Liver (tissue), 9 donors: ENCODE results near the gene CCDC102A. TPM values are rescaled to one million over a fixed set of nuclear protein-coding genes. Genes with fewer than 3 reads are reported as not detected.

Experiments
- DNase-seq: peaks from one replicate; pipeline ENCODE4 v3.0.0-alpha.2; 2017; ENCODE audit warnings: low spot score
- H3K27ac ChIP-seq, 2 donors: one replicate each; pipeline ENCODE4 v1.7.0; 2013; ENCODE audit warnings: inconsistent platforms in 2 of 2, low read length in 2 of 2, control low read depth in 1 of 2, low read depth in 1 of 2, mild to moderate bottlenecking in 1 of 2
- H3K27me3 ChIP-seq, 4 donors: one replicate each; pipeline versions ENCODE4 v1.6.1 to v1.7.0; 2013; ENCODE audit warnings: low read length in 3 of 4, inconsistent platforms in 1 of 4, mild to moderate bottlenecking in 1 of 4, moderate library complexity in 1 of 4; ENCODE audit not compliant: control insufficient read depth in 4 of 4, insufficient read depth in 4 of 4
- H3K36me3 ChIP-seq, 4 donors: one replicate each; pipeline versions ENCODE4 v1.6.1 to v1.7.0; 2013; ENCODE audit warnings: low read length in 3 of 4, mild to moderate bottlenecking in 3 of 4, low read depth in 1 of 4, moderate library complexity in 1 of 4; ENCODE audit not compliant: control insufficient read depth in 4 of 4, insufficient read depth in 3 of 4
- H3K4me1 ChIP-seq, 4 donors: one replicate each; pipeline versions ENCODE4 v1.6.1 to v1.7.0; 2013; ENCODE audit warnings: low read length in 3 of 4, mild to moderate bottlenecking in 3 of 4, moderate library complexity in 1 of 4; ENCODE audit not compliant: control insufficient read depth in 4 of 4, insufficient read depth in 4 of 4
- H3K4me3 ChIP-seq, 3 donors: one replicate each; pipeline versions ENCODE4 v1.6.1 to v1.7.0; 2013; ENCODE audit warnings: low read length in 3 of 3, control low read depth in 1 of 3, low read depth in 1 of 3, mild to moderate bottlenecking in 1 of 3
- H3K9ac ChIP-seq, 2 donors: one replicate each; pipeline ENCODE4 v1.7.0; 2013; ENCODE audit warnings: low read length in 2 of 2, mild to moderate bottlenecking in 2 of 2, moderate library complexity in 2 of 2, control low read depth in 1 of 2, low read depth in 1 of 2
- H3K9me3 ChIP-seq, 4 donors: one replicate each; pipeline versions ENCODE4 v1.6.1 to v1.7.0; 2013; ENCODE audit warnings: low read length in 3 of 4; ENCODE audit not compliant: control insufficient read depth in 4 of 4
- ATF3 ChIP-seq: IDR thresholded peaks from 2 replicates; pipeline ENCODE4 v1.6.1; 2016; ENCODE audit warnings: antibody characterized with exemption
- EGR1 ChIP-seq, 2 donors: IDR thresholded peaks; 2 replicates each; pipeline ENCODE4 v1.6.1; 2016 to 2018; ENCODE audit warnings: antibody characterized with exemption in 2 of 2, low read depth in 2 of 2
- FOXA1 ChIP-seq: IDR thresholded peaks from 2 replicates; pipeline ENCODE4 v1.6.1; 2016; ENCODE audit warnings: antibody characterized with exemption
- FOXA2 ChIP-seq: IDR thresholded peaks from 2 replicates; pipeline ENCODE4 v1.6.1; 2016; ENCODE audit warnings: antibody characterized with exemption
- GABPA ChIP-seq, 2 donors: IDR thresholded peaks in 1 of 2; conservative IDR thresholded peaks in 1 of 2; 2 replicates each; pipeline ENCODE4 v1.6.1; 2016; ENCODE audit warnings: antibody characterized with exemption in 2 of 2, mild to moderate bottlenecking in 1 of 2, moderate library complexity in 1 of 2
- HNF4A ChIP-seq, 2 donors: conservative IDR thresholded peaks; 2 replicates each; pipeline ENCODE4 v1.6.1; 2016; ENCODE audit warnings: antibody characterized with exemption in 2 of 2, mild to moderate bottlenecking in 2 of 2
- HNF4G ChIP-seq: IDR thresholded peaks from 2 replicates; pipeline ENCODE4 v1.6.1; 2016; ENCODE audit warnings: antibody characterized with exemption
- JUND ChIP-seq, 2 donors: IDR thresholded peaks; 2 replicates each; pipeline ENCODE4 v1.6.1; 2016; ENCODE audit warnings: antibody characterized with exemption in 2 of 2
- NR2F2 ChIP-seq: IDR thresholded peaks from 2 replicates; pipeline ENCODE4 v1.6.1; 2016; ENCODE audit warnings: antibody characterized with exemption
- REST ChIP-seq: IDR thresholded peaks from 2 replicates; pipeline ENCODE4 v1.6.1; 2016; ENCODE audit warnings: antibody characterized with exemption, mild to moderate bottlenecking
- RXRA ChIP-seq, 2 donors: IDR thresholded peaks; 2 replicates each; pipeline ENCODE4 v1.6.1; 2017 to 2018; ENCODE audit warnings: antibody characterized with exemption in 2 of 2, mild to moderate bottlenecking in 1 of 2
- SP1 ChIP-seq: IDR thresholded peaks from 2 replicates; pipeline ENCODE4 v1.6.1; 2018; ENCODE audit warnings: antibody characterized with exemption, mild to moderate bottlenecking
- TAF1 ChIP-seq: conservative IDR thresholded peaks from 2 replicates; pipeline ENCODE4 v1.6.1; 2016; ENCODE audit warnings: antibody characterized with exemption, mild to moderate bottlenecking
- YY1 ChIP-seq: IDR thresholded peaks from 2 replicates; pipeline ENCODE4 v1.6.1; 2016; ENCODE audit warnings: antibody characterized with exemption, mild to moderate bottlenecking
- WGBS: extraction: QIAGEN DNeasy Blood & Tissue Kit; methylation state at CpG from one replicate; pipeline ENCODE4 v1.1.7; 2013; 5-methylcytosine and 5-hydroxymethylcytosine counted together
- polyA plus RNA-seq, 2 donors: library from polyadenylated mRNA; stranded (reverse) in 1 of 2; unstranded in 1 of 2; fragments of 200-250 nt in 1 of 2; fragments of >200 nt in 1 of 2; fragmentation: Nextera tagmentation in 1 of 2; extraction: Ambion mirVana in 1 of 2; gene quantifications; one replicate each; pipeline versions ENCODE4 v1.2.1 to v1.2.3, GENCODE V29; 2013 to 2015
- total RNA-seq, 2 donors: library from RNA; depleted of rRNA; stranded (reverse); fragments of >200 nt; gene quantifications; one replicate each; pipeline ENCODE4 v1.2.3, GENCODE V29; 2014
- TF ChIP-seq, protein P1 (sequence below): fragments of 150-350 bp; IDR thresholded peaks from 2 replicates; pipeline ENCODE4 v1.5.1; 2017; ENCODE audit warnings: improper control_type of control experiment, low read depth, low read length; ENCODE audit not compliant: missing input control
- TF ChIP-seq, protein P2 (sequence below): IDR thresholded peaks from 2 replicates; pipeline ENCODE4 v1.6.1; 2016; ENCODE audit warnings: antibody characterized with exemption
- donor health status: healthy.
- donor health status: healthy.
- donor health status: healthy.
- donor health status: healthy.
- donor health status: healthy.

Gene CCDC102A
- total and polyA plus RNA-seq, 4 donors = 0.36 to 2.6 (median 1.7) TPM

- no peak for TF ChIP-seq REST
- TF ChIP-seq GABPA (IDR thresholded peaks at IDR 0.05 in 1 of 2, conservative IDR thresholded peaks at IDR 0.05 in 1 of 2) = no peak
- no peak for TF ChIP-seq FOXA2
- no peak for TF ChIP-seq TAF1
- TF ChIP-seq FOXA1 = no peak
- no peak for TF ChIP-seq ATF3
- TF ChIP-seq, protein P1, sequence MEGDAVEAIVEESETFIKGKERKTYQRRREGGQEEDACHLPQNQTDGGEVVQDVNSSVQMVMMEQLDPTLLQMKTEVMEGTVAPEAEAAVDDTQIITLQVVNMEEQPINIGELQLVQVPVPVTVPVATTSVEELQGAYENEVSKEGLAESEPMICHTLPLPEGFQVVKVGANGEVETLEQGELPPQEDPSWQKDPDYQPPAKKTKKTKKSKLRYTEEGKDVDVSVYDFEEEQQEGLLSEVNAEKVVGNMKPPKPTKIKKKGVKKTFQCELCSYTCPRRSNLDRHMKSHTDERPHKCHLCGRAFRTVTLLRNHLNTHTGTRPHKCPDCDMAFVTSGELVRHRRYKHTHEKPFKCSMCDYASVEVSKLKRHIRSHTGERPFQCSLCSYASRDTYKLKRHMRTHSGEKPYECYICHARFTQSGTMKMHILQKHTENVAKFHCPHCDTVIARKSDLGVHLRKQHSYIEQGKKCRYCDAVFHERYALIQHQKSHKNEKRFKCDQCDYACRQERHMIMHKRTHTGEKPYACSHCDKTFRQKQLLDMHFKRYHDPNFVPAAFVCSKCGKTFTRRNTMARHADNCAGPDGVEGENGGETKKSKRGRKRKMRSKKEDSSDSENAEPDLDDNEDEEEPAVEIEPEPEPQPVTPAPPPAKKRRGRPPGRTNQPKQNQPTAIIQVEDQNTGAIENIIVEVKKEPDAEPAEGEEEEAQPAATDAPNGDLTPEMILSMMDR = no peak
- TF ChIP-seq HNF4A (conservative IDR thresholded peaks at IDR 0.05) = no peak
- TF ChIP-seq HNF4G = no peak
- no peak for TF ChIP-seq RXRA (IDR thresholded peaks at IDR 0.05)
- no peak for TF ChIP-seq JUND (IDR thresholded peaks at IDR 0.05)
- TF ChIP-seq SP1 = no peak
- TF ChIP-seq NR2F2 = no peak
- Histone ChIP-seq H3K9ac (peak overlapping the region; percentile 50 to 67), H3K4me1 (peaks cover 9 to 27% (median 18%) of the 10 kb centered on the region in 4 donors), H3K27me3 (no peaks in the 10 kb centered on the region), H3K36me3 (no peaks in the 10 kb centered on the region), H3K27ac (peak overlapping the region; percentile 64 to 68), H3K4me3 (peak overlapping the region; percentile 78 to 98 (median 82)), H3K9me3 (no peaks in the 10 kb centered on the region)
- DNase-seq = no peak
- WGBS = 71% methylated on average over 14 of the region's 14 CpGs
These were observed 51.1 kb downstream of the CCDC102A start for GRCh38 chr16:57485091-57485915.

DNA sequence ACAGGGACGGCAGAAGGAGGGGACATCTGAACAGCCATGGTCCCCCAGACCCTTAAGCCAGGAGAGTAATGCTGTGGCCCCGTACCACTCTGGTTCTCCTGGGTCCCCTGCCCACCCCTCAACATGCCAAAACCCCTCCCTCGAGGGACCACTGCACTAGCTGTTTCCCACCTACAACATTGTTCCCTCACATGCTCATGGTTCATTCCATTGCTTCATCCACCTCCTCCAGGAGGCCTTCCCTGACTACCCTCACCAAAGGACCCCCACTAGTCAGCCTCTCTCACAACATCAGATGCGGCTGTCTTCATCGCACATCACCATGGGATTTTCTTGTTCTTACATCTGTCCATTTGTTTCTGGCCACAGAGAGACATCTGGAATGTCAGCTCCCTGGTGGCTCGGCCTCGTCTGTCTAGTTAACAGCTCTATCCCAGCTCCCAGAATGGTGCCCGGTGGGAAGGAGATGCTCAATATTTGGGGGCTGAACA, 51.8 kb downstream of the CCDC102A start:
- 95% methylated on average over 8 of the region's 8 CpGs for WGBS
- DNase-seq = no peak
- Histone ChIP-seq H3K4me3 (no peak overlapping the region), H3K4me1 (peaks cover 15 to 35% (median 25%) of the 10 kb centered on the region in 4 donors), H3K9me3 (no peaks in the 10 kb centered on the region), H3K9ac (no peak overlapping the region), H3K27ac (no peak overlapping the region), H3K27me3 (no peaks in the 10 kb centered on the region), H3K36me3 (no peaks in the 10 kb centered on the region)
- TF ChIP-seq HNF4G (no peak), YY1 (no peak), ATF3 (no peak), TAF1 (no peak), EGR1 (IDR thresholded peaks at IDR 0.05; ENCODE audit: low read depth in 2 of 2) (no peak), FOXA2 (no peak), GABPA (IDR thresholded peaks at IDR 0.05 in 1 of 2, conservative IDR thresholded peaks at IDR 0.05 in 1 of 2) (no peak), FOXA1 (no peak)
- TF ChIP-seq, protein P2, sequence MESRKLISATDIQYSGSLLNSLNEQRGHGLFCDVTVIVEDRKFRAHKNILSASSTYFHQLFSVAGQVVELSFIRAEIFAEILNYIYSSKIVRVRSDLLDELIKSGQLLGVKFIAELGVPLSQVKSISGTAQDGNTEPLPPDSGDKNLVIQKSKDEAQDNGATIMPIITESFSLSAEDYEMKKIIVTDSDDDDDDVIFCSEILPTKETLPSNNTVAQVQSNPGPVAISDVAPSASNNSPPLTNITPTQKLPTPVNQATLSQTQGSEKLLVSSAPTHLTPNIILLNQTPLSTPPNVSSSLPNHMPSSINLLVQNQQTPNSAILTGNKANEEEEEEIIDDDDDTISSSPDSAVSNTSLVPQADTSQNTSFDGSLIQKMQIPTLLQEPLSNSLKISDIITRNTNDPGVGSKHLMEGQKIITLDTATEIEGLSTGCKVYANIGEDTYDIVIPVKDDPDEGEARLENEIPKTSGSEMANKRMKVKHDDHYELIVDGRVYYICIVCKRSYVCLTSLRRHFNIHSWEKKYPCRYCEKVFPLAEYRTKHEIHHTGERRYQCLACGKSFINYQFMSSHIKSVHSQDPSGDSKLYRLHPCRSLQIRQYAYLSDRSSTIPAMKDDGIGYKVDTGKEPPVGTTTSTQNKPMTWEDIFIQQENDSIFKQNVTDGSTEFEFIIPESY = no peak
